ENCODE measurements around the gene FAM222A.

FAM222A gene

GRCh38 chr12:109707470-109707821 is 6.2 kb upstream of the FAM222A start:
- H3K27me3 ChIP-seq (ENCODE audit: control insufficient read depth, low read length): peaks cover under 1% of the 10 kb centered on the region; the same call in 1 of the 2 replicates
- no peaks in the 10 kb centered on the region for H3K4me1 ChIP-seq (ENCODE audit: control insufficient read depth, low read length)
- no peak overlapping the region for H3K4me3 ChIP-seq (ENCODE audit: low read length)
- H4K20me1 ChIP-seq (ENCODE audit: control insufficient read depth, insufficient read depth, low read depth, low read length): no peaks in the 10 kb centered on the region
- no peaks in the 10 kb centered on the region for H3K79me2 ChIP-seq (ENCODE audit: control insufficient read depth, low read length)
- H3F3A ChIP-seq (ENCODE audit: control insufficient read depth, insufficient read depth): no peaks in the 10 kb centered on the region
- no peaks in the 10 kb centered on the region for H3K36me3 ChIP-seq (ENCODE audit: control insufficient read depth, low read length)
- H3K9me3 ChIP-seq (ENCODE audit: control insufficient read depth, insufficient read depth, low read length): no peaks in the 10 kb centered on the region
- no peaks in the 10 kb centered on the region for H3K9me2 ChIP-seq (replicated peaks; ENCODE audit: control insufficient read depth, low read length)
- H3K4me2 ChIP-seq (ENCODE audit: low read length): no peak overlapping the region
- TF ChIP-seq CTCF (IDR thresholded peaks at IDR 0.05; ENCODE audit: low read depth, low read length, poor library complexity, severe bottlenecking): no peak
- no peak for TF ChIP-seq EZH2phosphoT487 (IDR thresholded peaks at IDR 0.05; ENCODE audit: borderline replicate concordance, low read length)
- H3K27ac ChIP-seq (ENCODE audit: low read depth, low read length): no peak overlapping the region

- H4K20me1 ChIP-seq (ENCODE audit: control insufficient read depth, insufficient read depth, low read depth, low read length): no peaks in the 10 kb centered on the region
- H3K4me1 ChIP-seq (ENCODE audit: control insufficient read depth, low read length): no peaks in the 10 kb centered on the region
- no peaks in the 10 kb centered on the region for H3K27me3 ChIP-seq (ENCODE audit: control insufficient read depth, low read length)
- no peaks in the 10 kb centered on the region for H3K9me3 ChIP-seq (ENCODE audit: control insufficient read depth, insufficient read depth, low read length)
- H3K4me3 ChIP-seq (ENCODE audit: low read length): no peak overlapping the region
- H3K9me2 ChIP-seq (replicated peaks; ENCODE audit: control insufficient read depth, low read length): no peaks in the 10 kb centered on the region
- H3F3A ChIP-seq (ENCODE audit: control insufficient read depth, insufficient read depth): no peaks in the 10 kb centered on the region
- no peak overlapping the region for H3K4me2 ChIP-seq (ENCODE audit: low read length)
- TF ChIP-seq CTCF (IDR thresholded peaks at IDR 0.05; ENCODE audit: low read depth, low read length, poor library complexity, severe bottlenecking) (no peak), EZH2phosphoT487 (IDR thresholded peaks at IDR 0.05; ENCODE audit: borderline replicate concordance, low read length) (no peak)
- H3K27ac ChIP-seq (ENCODE audit: low read depth, low read length): no peak overlapping the region
- no peaks in the 10 kb centered on the region for H3K36me3 ChIP-seq (ENCODE audit: control insufficient read depth, low read length)
- no peaks in the 10 kb centered on the region for H3K79me2 ChIP-seq (ENCODE audit: control insufficient read depth, low read length)
These were observed 4.7 kb upstream of the FAM222A start for GRCh38 chr12:109708939-109709338.

- H3K4me1 ChIP-seq (ENCODE audit: control insufficient read depth, low read length): peaks cover under 1% of the 10 kb centered on the region
- H3K36me3 ChIP-seq (ENCODE audit: control insufficient read depth, low read length): no peaks in the 10 kb centered on the region
- no peaks in the 10 kb centered on the region for H3K79me2 ChIP-seq (ENCODE audit: control insufficient read depth, low read length)
- no peaks in the 10 kb centered on the region for H4K20me1 ChIP-seq (ENCODE audit: control insufficient read depth, insufficient read depth, low read depth, low read length)
- H3K9me2 ChIP-seq (replicated peaks; ENCODE audit: control insufficient read depth, low read length): no peaks in the 10 kb centered on the region
- no peaks in the 10 kb centered on the region for H3K9me3 ChIP-seq (ENCODE audit: control insufficient read depth, insufficient read depth, low read length)
- no peaks in the 10 kb centered on the region for H3F3A ChIP-seq (ENCODE audit: control insufficient read depth, insufficient read depth)
- H3K27ac ChIP-seq (ENCODE audit: low read depth, low read length): no peak overlapping the region
- no peak overlapping the region for H3K4me3 ChIP-seq (ENCODE audit: low read length)
- TF ChIP-seq CTCF (IDR thresholded peaks at IDR 0.05; ENCODE audit: low read depth, low read length, poor library complexity, severe bottlenecking) (no peak), EZH2phosphoT487 (IDR thresholded peaks at IDR 0.05; ENCODE audit: borderline replicate concordance, low read length) (no peak)
- peaks cover under 1% of the 10 kb centered on the region; the same call in 1 of the 2 replicates for H3K27me3 ChIP-seq (ENCODE audit: control insufficient read depth, low read length)
- no peak overlapping the region for H3K4me2 ChIP-seq (ENCODE audit: low read length)
These were observed 4.1 kb upstream of the FAM222A start for GRCh38 chr12:109709401-109709991.
